Measurements from ENCODE around the gene MISP.
"Not testable (repeated sequence)": the region's sequence is repeated elsewhere in the genome, so short reads cannot be mapped to it uniquely, and the experiment has no call there.

The MISP gene

GRCh38 chr19:725461-726089, 25.3 kb upstream of the MISP start:
- DNase-seq = no peak

DNA sequence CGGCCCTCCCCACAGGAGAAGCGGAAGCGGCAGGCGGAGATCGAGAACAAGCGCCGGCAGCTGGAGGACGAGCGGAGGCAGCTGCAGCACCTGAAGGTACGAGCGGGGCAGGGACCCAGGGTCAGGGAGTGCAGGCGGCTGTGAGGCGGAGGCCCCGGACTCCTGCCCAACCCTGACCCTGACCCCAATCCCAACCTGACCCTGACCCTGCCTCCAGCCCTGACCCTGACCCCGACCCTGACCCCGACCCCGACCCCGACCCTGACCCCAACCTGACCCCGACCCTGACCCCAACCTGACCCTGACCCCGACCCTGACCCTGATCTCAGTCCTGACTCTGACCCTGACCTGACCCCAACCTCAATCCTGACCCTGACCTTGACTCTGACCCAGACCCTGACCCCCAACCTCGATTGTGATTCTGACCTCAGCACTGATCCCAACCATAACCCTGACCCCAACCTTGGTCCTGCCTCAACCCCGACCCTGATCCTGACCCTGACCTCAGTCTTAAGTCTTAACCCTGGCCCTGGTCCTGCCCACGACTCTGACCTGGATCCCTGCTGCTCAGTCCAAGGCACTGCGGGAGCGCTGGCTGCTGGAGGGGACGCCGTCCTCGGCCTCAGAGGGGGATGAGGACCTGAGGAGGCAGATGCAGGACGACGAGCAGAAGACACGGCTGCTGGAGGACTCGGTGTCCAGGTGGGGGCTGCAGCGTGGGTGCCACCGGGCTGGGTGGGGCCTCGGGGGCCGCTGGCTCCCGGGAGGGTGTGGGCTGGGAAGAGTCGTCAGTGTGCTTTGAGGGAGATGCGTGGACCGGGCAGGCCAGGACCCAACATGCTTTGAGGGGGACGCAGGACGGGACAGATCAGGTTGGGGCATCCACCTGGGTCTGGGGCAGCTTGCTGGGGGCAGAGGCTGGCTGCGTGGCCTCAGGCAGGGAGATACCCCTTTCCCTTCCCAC, 23.6 kb upstream of the MISP start:
- DNase-seq = no peak

- DNase-seq = no peak
These were observed 22.9 kb upstream of the MISP start for GRCh38 chr19:728011-728410.

- not testable (repeated sequence) for DNase-seq
These were observed 21.3 kb upstream of the MISP start for GRCh38 chr19:729564-729963.

- DNase-seq = no peak
These were observed 20.8 kb upstream of the MISP start for GRCh38 chr19:729965-730668.

DNA sequence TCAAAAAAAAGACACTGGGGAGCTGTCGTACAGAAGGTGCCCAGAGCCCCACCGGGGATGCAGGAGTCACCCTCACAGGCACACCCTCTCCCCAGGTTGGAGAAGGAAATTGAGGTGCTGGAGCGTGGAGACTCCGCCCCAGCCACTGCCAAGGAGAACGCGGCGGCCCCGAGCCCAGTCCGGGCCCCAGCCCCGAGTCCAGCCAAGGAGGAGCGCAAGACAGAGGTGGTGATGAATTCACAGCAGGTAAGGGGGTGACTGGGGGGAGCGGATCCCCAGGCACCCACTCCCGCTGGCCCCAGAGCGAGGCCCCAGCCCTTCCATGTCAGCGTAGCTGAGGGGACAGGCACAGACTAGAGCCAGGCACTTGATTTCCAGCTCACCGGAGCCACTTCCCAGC, 19.9 kb upstream of the MISP start:
- no peak for DNase-seq

DNA sequence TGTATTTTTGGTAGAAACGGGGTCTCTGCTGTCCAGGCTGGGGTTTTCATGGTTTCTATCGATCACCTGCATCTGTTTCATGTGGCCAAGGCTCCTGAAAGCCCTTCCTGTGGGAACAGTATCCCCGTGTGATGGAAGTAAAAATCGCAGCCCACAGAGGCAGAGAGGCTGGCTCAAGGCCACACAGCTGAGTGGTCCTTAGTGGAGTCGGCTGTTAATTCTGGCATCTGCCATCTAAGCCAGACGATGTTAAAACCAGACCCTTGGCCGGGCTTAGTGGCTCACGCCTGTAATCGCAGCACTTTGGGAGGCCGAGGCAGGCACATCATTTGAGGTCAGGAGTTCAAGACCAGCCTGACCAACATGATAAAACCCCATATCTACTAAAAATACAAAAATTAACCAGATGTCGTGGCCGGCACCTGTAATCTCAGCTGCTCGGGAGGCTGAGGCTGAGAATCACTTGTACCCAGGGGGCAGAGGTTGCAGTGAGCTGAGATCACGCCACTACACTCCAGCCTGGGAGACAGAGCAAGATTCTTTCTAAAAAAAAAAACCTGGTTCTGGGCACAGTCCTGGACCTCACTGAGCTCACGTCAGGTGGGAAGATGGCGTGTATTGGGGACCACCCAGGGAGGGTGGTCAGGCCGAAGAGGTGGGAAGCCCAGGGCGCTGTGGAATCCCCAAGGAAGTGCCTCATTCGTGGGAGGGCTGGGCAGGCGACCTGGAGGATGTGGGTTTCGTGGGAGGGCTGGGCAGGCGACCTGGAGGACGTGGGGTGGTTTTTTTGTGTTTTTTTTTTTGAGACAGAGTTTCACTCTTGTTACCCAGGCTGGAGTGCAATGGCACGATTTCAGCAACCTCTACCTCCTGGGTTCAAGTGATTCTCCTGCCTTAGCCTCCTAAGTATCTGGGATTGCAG, 18.5 kb upstream of the MISP start:
- DNase-seq = no peak

DNA sequence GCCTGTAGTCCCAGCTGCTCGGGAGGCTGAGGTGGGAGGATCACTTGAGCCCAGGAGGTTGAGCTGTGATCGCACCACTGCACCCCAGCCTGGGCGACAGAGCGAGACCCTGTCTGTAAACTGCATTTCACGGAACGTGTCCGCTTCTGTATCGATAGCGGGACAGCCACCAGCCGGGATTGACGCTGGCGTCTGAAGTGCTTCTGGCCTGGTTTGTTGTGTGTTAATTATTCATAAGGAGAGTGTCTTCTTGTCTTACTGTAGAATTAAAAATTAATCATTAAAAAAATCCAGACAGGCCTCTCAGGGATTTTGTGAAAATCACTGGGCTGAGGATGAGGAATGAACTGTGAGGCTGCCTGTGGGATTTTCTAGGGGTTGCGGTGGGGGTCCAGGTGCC, 16.2 kb upstream of the MISP start:
- no peak for DNase-seq

DNA sequence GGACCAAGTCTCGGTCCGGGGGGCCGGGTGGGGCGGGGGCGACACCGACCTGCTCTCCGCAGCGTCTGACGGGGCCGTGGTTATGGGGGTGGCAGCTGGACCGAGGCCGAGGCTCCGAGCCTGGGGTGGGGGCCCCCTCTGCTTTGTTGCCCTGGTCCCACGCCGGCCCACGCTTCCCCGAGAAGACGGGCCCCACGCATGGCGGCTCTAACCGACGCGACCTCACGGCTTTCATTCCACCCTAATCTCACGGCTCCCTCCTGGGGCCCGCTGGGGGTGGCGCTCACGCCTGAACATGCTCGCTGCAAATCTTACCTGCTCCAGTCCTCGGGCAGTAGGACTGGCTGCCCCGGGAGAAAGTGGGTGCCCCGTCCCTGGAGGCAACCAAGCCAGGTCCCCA, 14.8 kb upstream of the MISP start:
- no peak for DNase-seq

DNA sequence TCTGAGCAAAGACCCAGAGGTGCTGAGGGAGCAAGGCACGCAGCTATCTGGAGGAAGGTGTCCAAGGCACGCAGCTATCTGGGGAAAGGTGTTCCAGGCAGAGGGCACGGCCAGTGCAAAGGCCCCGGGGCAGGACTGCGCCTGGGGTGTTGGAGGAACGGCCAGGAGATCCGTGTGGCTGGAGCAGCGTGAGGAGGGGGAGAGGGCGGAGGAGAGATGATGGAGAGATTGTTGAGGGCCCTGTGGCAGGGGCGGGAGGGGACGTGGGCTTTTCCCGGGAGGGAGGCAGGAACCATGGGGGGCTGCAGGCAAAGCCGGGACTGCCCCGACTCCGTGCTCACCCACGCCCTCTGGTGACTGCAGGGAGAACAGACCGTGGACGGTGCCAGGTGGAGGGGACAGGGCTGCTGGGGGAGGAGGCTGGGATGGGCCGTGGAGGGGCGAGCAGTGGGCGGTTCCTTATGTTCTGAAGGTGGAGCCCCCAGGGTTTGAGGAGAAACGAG, 13.3 kb upstream of the MISP start:
- no peak for DNase-seq

DNA sequence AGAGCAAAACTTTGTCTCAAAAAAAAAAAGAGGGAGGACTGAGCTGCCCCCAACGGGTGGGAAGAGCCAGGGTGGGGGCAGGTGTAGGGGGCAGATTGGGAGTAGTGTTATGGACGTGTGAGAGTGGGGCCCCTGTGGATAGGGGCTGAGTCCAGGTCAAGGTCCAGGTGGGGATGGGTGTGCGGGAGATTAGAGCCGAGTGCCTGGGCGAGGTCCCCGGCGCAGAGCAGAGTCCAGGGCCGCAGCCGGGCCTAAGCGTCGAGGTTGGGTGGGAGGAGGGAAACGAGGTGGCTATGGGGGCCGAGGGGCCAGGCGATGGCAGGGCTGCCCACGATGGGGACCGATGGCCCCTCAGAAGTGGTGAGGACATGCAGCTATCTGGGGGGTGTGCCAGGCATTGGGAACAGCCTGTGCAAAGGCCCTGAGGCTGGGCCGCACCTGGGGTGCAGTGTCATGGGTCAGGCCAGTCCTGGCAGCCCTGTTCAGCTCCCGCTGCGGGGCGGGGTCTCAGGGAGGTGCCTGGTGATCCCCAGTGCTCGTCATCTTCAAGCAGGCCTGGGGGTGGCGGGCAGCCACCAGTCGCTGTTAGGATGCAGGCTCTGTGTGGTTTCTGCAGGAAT, 12.3 kb upstream of the MISP start:
- DNase-seq = no peak

DNA sequence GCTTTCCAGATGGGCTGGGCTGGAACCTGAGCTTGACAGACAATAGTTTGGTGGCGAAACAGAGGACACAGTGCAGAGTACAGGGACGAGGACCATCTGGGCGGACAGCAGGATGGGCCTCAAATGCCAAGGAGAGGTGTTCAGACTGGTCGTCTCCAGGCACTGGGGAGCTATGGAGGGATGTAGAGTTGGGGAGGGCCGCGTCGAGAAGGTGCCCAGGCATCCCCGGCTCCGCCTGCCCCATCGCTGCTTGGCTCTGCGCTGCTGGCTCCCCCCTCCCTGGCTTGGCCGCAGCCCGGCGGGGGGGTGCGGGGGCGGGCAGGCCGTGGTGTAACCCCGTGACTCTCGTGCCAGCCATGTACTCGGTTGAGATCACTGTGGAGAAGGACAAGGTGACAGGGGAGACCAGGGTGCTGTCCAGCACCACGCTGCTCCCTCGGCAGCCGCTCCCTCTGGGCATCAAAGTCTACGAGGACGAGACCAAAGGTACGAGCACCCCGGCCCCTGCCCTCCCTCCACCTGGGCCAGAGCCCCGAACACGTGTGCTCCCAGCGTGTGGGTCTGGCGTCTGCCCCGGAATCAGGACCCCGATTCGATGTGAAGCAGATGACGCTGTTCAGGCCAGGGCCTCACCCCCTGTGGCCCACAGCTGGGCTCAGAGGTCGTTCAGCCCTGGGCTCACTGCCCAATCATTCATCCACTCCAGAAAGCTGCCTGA, 10.8 kb upstream of the MISP start:
- no peak for DNase-seq

DNA sequence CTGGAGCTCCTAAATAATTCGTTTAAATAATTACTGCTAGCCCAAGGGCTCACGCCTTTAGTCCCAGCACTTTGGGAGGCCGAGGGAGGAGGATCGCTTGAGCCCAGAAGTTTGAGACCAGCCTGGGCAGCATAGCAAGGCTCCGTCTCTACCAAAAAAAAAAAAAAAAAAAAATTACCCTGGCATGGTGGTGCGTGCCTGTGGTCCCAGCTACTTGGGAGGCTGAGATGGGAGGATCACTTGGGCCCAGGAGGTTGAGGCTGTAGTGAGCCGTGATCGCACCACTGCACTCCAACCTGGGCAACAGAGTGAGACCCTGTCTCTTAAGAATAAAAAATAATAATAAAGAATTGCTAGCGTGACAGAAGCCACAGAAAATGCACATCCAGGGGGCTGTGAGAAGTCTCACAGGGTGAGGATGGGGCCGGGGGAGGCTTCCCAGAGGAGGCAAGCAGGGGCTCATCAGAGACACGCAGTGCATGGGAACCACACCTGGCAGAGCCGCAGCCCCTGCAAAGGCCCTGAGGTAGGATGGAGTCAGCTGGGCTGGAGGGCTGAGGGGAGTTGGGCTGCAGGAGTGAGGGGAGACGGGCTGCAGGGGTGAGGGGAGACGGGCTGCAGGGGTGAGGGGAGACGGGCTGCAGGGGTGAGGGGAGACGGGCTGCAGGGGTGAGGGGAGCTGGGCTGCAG, 10.0 kb upstream of the MISP start:
- DNase-seq = not testable (repeated sequence)

GRCh38 chr19:741506-742131, 9.3 kb upstream of the MISP start:
- no peak for DNase-seq

DNA sequence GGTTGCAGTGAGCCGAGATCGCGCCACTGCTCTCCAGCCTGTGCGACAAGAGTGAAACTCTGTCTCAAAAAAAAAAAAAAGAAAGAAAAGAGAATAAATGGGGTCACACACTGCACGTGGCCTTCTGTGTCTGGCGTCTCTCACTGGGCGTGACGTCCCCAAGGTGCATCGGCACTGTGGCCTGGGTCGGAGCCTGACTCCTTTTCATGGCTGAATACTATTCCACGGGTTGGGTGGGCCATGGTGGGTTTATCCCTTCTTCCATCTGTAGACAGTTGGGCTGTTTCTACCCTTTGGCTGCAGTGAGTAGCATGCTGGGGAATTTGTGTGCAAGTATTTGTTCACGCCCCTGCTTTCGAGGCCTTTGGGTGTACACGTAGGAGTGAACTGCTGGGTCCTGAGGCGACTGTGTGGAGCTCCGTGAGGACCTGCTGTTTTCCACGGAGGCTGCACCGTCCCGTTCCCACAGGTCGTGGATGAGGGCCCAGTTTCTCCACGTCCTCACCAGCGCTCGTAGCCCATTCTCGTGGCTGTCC, 8.3 kb upstream of the MISP start:
- DNase-seq = no peak

GRCh38 chr19:743168-743687, 7.7 kb upstream of the MISP start:
- no peak for DNase-seq

DNA sequence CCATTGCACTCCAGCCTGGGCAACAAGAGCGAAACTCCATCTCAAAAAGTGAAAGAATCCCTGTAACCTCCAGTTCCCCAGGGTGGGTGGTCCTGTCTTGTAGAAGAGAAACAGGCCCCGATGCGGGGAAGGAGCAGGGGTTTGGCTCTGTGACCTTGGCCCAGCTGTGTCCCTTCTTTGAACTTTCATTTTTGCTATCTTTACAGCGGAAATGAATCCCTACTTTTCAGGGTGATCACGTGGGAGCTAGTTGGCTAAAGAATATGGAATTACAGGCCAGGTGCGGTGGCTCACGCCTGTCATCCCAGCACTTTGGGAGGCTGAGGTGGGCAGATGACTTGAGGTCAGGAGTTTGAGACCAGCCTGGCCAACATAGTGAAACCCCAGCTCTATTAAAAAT, 5.8 kb upstream of the MISP start:
- DNase-seq = not testable (repeated sequence)

DNA sequence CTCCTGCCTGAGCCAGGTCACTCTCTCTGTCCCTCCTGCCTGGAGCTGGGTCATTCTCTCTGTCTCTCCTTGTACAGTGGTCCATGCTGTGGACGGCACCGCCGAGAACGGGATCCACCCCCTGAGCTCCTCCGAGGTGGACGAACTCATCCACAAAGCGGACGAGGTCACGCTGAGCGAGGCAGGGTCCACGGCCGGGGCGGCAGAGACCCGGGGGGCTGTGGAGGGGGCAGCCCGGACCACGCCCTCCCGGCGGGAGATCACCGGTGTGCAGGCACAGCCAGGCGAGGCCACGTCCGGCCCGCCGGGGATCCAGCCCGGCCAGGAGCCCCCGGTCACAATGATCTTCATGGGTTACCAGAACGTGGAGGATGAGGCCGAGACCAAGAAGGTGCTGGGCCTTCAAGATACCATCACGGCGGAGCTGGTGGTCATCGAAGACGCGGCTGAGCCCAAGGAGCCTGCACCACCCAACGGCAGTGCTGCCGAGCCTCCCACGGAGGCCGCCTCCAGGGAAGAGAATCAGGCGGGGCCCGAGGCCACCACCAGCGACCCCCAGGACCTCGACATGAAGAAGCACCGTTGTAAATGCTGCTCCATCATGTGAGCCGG, 4.6 kb upstream of the MISP start:
- no peak for DNase-seq

DNA sequence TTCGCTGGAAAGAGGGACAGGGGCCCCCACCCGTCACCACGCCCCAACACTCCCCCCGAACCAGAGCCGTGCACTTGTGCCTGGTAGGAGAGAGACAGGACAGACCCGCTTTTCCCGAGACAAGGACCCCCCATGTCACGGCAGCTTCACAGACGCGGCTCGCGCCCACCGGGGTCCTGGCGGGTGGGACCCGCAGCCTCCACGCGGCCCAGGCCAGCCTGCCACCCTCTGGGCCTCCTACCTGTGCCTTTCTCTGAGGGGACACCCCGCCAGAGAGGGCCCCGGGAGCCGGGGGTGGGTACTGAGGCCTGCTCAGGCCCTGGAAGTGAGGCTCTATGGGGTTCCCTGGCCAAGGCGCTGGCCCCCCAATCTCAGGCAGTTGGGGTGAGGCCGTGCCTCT, 4.0 kb upstream of the MISP start:
- no peak for DNase-seq

Data from NCI-H524 treated with DMSO at 0.1 percent for 48 hours (cell line).